Measurements from ENCODE around the gene QRICH1.

Gene QRICH1

GRCh38 chr3:49023775-49024174, 70.1 kb downstream of the QRICH1 start:
- TF ChIP-seq, protein P1, sequence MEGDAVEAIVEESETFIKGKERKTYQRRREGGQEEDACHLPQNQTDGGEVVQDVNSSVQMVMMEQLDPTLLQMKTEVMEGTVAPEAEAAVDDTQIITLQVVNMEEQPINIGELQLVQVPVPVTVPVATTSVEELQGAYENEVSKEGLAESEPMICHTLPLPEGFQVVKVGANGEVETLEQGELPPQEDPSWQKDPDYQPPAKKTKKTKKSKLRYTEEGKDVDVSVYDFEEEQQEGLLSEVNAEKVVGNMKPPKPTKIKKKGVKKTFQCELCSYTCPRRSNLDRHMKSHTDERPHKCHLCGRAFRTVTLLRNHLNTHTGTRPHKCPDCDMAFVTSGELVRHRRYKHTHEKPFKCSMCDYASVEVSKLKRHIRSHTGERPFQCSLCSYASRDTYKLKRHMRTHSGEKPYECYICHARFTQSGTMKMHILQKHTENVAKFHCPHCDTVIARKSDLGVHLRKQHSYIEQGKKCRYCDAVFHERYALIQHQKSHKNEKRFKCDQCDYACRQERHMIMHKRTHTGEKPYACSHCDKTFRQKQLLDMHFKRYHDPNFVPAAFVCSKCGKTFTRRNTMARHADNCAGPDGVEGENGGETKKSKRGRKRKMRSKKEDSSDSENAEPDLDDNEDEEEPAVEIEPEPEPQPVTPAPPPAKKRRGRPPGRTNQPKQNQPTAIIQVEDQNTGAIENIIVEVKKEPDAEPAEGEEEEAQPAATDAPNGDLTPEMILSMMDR (IDR thresholded peaks at IDR 0.05; ENCODE audit: insufficient read depth, low read length, poor library complexity, severe bottlenecking): no peak
- H3K36me3 ChIP-seq (ENCODE audit: control insufficient read depth, insufficient read depth, low read length): peaks cover 27% of the 10 kb centered on the region
- H3K27me3 ChIP-seq (replicated peaks; ENCODE audit: control insufficient read depth, insufficient read depth, low read length): no peaks in the 10 kb centered on the region
- DNase-seq (ENCODE audit: extremely low read depth, insufficient read length): no peak
- H3K4me3 ChIP-seq (replicated peaks; ENCODE audit: low read depth, low read length): no peak overlapping the region

DNA sequence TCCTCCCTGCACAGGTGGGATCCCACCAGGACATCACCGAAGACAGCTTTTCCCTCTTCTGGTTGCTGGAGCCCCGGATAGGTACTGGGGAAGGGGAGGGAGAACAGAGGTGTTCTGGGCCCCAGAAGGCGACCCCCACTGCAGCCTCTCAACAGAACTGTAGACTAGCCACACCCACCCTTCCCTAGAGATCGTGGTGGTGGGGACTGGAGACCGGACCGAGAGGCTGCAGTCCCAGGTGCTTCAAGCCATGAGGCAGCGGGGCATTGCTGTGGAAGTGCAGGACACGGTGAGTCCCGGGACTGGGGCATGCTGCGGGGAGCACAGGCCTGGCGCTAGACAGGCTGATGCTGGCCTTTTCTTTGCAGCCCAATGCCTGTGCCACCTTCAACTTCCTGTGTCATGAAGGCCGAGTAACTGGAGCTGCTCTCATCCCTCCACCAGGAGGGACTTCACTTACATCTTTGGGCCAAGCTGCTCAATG, 71.1 kb downstream of the QRICH1 start:
- TF ChIP-seq, protein P1 (IDR thresholded peaks at IDR 0.05; ENCODE audit: insufficient read depth, low read length, poor library complexity, severe bottlenecking): no peak
- DNase-seq (ENCODE audit: extremely low read depth, insufficient read length): no peak
- peaks cover 27% of the 10 kb centered on the region for H3K36me3 ChIP-seq (ENCODE audit: control insufficient read depth, insufficient read depth, low read length)

DNA sequence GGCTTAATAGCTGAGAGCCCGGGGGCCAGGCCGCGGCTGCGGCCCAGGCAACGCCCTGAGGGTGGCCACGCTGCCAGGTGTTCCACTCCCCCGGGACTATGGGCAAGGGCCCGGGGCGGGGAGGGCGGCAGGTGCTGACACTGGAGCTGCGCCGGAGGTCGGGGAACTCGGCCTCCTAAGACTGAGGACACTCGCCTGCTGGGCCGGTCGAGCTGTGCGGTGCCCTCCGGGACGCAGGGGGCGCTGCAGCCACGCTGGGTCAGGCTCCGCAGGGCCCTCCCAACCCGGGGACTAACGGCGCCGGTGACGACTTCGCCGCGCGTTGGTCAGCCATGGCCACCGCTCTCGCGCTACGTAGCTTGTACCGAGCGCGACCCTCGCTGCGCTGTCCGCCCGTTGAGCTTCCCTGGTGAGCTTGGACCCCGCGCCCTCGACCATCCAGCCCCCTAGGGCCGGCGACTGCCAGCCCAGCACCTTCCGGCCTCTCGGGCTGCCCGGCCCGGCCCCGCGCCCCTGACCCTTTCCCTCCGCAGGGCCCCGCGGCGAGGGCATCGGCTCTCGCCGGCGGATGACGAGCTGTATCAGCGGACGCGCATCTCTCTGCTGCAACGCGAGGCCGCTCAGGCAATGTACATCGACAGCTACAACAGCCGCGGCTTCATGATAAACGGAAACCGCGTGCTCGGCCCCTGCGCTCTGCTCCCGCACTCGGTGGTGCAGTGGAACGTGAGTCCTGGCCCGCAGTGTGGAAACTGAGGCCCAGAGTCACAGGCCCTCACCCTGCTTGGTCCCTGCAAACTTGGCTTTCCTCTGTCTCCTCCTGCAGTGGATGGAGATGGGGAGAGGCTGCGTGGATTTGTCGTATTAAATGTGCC, 71.8 kb downstream of the QRICH1 start, which contains the start of gene NDUFAF3:
Gene NDUFAF3, plus strand, starts transcription at position 309 of the 875 bp plus-strand sequence. Its CDS starts 24 bp downstream, at position 333.
- H3K36me3 ChIP-seq (ENCODE audit: control insufficient read depth, insufficient read depth, low read length): peaks cover 24% of the 10 kb centered on the region
- peak within 1 kb of the TSS; percentile 95 for H3K4me3 ChIP-seq (replicated peaks; ENCODE audit: low read depth, low read length)
- H3K27me3 ChIP-seq (replicated peaks; ENCODE audit: control insufficient read depth, insufficient read depth, low read length): no peaks in the 10 kb centered on the region
- DNase-seq (ENCODE audit: extremely low read depth, insufficient read length): peak; percentile 97
- TF ChIP-seq, protein P1 (IDR thresholded peaks at IDR 0.05; ENCODE audit: insufficient read depth, low read length, poor library complexity, severe bottlenecking): peak; percentile 98

More for the DNA sequence above, 71.1 kb downstream of the QRICH1 start:
- H3K27me3 ChIP-seq (replicated peaks; ENCODE audit: control insufficient read depth, insufficient read depth, low read length): no peaks in the 10 kb centered on the region
- peak overlapping the region; percentile 95 for H3K4me3 ChIP-seq (replicated peaks; ENCODE audit: low read depth, low read length)

- DNase-seq (ENCODE audit: extremely low read depth, insufficient read length): peak; percentile 99
- Histone ChIP-seq H3K4me3 (replicated peaks; ENCODE audit: low read depth, low read length) (peak overlapping the region; percentile 95), H3K36me3 (ENCODE audit: control insufficient read depth, insufficient read depth, low read length) (peaks cover 24% of the 10 kb centered on the region), H3K27me3 (replicated peaks; ENCODE audit: control insufficient read depth, insufficient read depth, low read length) (no peaks in the 10 kb centered on the region)
- TF ChIP-seq, protein P1 (IDR thresholded peaks at IDR 0.05; ENCODE audit: insufficient read depth, low read length, poor library complexity, severe bottlenecking): no peak
Measured at GRCh38 chr3:49021213-49021812, 72.6 kb downstream of the QRICH1 start.

- peak; percentile 68 for DNase-seq (ENCODE audit: extremely low read depth, insufficient read length)
- H3K27me3 ChIP-seq (replicated peaks; ENCODE audit: control insufficient read depth, insufficient read depth, low read length): no peaks in the 10 kb centered on the region
- TF ChIP-seq, protein P1 (IDR thresholded peaks at IDR 0.05; ENCODE audit: insufficient read depth, low read length, poor library complexity, severe bottlenecking): no peak
- peak overlapping the region; percentile 95 for H3K4me3 ChIP-seq (replicated peaks; ENCODE audit: low read depth, low read length)
- peaks cover 27% of the 10 kb centered on the region for H3K36me3 ChIP-seq (ENCODE audit: control insufficient read depth, insufficient read depth, low read length)
Measured at GRCh38 chr3:49020330-49021212, 73.3 kb downstream of the QRICH1 start.

Measured in GM06990 (cell line).